Activated CD4-positive, alpha-beta T cell treated with anti-CD3 and anti-CD28 coated beads for 1 hour (primary cell): Measurements from ENCODE around the gene AKIP1.
"Not testable (repeated sequence)": the region's sequence is repeated elsewhere in the genome, so short reads cannot be mapped to it uniquely, and the experiment has no call there.

ENCODE experiments used
- DNase-seq: peaks from one replicate; pipeline ENCODE4 v3.0.0-alpha.2; 2020

AKIP1 gene, protein sequence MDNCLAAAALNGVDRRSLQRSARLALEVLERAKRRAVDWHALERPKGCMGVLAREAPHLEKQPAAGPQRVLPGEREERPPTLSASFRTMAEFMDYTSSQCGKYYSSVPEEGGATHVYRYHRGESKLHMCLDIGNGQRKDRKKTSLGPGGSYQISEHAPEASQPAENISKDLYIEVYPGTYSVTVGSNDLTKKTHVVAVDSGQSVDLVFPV

DNA sequence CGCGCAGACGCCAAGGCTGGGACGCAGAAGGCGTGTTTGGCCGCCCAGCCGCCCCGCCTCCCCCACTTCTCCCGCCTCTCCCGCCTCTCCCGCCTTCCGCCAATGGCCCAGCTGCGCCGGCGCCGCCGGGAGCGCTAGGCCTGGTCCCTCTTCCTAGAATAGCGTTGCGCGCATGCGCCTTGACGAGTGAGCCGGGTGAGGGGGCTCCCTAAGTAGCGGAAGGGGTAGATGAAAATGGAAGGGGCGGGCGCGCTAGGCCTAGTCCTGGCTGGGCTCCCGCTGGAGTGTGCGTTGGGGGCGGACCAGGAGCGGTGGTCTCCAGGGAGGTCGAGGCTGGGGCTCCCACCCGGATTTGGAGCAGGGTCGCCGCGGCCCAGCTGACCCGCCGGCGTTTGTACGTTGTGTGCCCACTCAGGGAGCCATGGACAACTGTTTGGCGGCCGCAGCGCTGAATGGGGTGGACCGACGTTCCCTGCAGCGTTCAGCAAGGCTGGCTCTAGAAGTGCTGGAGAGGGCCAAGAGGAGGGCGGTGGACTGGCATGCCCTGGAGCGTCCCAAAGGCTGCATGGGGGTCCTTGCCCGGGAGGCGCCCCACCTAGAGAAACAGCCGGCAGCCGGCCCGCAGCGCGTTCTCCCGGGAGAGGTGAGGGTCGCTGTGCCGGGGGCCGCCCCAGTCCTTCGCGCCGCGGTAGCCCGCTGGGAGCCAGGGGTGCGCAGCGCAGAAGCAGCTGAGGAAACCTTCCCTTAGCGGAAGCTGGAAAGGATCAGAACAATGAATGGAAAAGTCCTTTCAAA lies at the start of gene AKIP1:
AKIP1 (plus strand) TSS at position 161 of the 795 bp plus-strand sequence; CDS start at position 422, 261 bp downstream.
- DNase-seq, result peak; percentile 63

GRCh38 chr11:8863838-8864237 lies 47.2 kb upstream of the AKIP1 start:
- no peak for DNase-seq

DNA sequence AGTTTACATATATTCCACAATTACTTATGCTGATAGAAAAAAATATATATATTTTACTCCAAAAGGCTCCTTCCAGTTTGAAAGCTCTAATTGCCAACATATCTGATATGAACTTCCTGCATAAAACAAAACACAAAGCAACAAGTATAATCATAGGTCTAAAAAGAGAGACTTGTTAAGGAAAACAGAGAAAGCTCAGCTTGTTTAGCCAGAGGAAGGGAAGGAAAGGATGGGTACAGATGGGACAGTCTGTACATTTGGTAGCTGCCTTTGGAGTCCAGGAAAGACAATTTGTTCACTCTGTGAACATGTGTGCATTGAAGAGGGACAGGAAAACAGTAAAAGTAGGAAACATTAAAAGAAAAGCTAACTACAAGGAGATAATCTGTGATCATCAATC lies 45.7 kb upstream of the AKIP1 start:
- no peak for DNase-seq

DNA sequence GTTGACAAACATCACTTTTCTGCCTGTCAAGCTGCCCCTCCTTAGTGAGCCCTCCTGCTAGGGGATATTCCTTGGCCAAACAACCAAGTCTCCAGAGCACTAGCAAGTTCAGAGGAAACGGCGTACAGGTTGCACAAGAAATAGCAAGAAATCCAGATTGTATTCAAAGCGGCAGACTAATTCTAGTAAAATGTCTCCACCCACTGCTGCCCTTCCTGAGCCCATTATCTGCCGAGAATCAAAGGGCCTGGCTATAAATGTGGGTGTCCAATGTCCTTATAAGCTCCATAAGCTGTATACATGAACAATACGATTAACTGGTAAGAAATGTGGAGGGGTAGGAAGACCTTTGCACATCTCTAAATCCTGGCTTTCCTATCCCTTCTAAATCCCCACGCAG lies 44.0 kb upstream of the AKIP1 start:
- no peak for DNase-seq

GRCh38 chr11:8867931-8868631 lies 42.9 kb upstream of the AKIP1 start:
- no peak for DNase-seq

DNA sequence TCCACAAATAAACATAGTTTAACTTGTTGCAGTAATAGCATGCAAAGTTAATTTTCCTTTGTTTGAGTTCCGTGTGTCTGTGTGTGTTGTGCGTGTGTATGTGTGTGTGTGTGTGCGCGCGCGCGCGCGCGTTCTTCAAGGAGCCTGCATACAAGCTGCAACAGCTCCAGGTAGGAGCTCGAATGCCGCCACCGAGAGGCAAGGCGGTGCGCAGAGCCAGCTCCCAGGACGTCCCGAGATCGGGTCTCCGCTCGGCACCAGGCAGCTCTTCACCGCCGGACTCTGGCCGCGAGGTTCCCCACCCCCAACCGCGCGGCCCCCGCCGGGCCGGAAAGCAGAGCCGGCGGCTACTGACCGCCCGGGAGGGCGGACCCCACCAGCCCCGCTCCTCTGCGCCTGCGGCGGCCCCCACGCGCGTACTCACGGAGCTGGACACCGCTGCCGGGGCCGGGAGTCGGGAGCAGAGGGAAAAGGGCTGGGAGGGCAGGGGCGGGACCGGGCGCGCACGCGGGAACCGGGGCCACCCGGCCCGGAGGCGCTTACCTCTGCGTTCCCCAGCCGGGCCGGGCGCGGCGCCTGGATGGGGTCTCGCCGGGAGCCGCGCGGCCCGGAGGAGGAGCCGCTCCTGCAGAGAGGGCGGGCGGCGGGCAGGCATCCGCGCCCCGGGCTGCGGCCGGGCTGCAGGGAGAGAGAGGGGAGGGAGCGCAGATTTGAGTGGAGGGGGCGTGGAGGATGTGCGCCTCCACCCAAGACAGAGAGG lies 40.4 kb upstream of the AKIP1 start:
- no peak for DNase-seq

- no peak for DNase-seq
Measured at GRCh38 chr11:8871171-8871775, 39.7 kb upstream of the AKIP1 start.

- no peak for DNase-seq
Measured at GRCh38 chr11:8871962-8872361, 39.0 kb upstream of the AKIP1 start.

DNA sequence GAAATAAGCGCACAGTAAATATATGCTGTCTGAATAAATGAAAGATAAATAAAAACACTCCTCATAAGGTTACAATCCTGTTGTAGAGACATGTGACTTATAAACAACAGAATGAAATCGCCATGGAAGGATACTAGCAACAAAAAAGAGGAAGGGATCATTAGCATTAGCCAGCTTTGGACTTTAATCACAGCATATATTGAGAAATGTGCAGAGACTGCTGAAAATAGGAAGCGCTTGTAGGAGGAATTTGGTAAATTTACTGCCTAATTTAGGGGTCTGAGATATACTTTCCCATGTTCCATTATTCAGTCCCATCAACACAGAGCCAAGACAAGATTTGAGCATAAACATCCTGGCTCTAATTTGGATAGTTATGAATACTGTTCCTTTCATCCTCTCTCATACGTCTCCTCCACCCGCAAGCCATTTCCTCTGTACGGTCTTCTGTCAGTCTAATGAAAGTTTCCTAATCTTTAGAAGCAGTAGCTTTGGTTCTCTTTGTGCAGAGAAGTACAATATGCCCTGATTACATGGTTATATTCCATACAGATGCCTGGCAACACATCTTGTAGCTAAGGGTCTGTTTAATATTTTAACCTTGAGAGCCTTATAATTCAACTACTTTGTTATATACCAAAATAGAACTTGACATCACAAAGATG lies 37.1 kb upstream of the AKIP1 start:
- DNase-seq, result no peak

DNA sequence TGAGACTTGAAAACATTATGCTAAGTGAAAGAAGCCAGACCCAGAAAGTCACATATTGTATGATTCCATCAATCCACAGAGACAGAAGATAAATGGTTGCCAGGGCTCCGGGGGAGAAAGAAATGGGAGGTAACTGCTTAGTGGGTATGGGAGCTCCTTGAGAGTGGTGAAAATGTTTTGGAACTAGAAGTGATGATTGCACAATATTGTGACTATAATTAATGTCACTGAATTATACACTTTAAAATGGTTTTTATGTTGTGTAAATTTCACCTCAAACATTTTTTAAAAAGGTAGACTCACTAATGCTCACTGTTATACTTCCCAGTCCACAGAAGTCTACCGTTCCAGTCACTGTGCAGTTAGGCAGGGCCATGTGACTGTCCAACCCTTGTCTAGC lies 32.2 kb upstream of the AKIP1 start:
- no peak for DNase-seq

DNA sequence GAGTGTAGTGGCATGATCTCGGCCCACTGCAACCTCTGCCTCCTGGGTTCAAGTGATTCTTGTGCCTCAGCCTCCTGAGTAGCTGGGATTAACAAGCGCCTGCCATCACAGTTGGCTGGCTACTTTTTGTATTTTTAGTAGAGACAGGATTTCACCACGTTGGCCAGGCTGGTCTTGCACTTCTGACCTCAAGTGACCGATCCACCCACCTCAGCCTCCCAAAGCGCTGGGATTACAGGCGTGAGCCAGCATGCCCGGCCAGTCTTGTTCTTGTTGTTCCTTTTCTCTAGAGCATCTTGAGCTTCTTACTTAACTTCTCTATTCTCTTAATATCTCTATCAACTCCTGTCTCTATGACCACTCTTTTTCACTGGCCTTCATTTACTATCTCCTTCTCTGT lies 29.4 kb upstream of the AKIP1 start:
- DNase-seq, result not testable (repeated sequence)

DNA sequence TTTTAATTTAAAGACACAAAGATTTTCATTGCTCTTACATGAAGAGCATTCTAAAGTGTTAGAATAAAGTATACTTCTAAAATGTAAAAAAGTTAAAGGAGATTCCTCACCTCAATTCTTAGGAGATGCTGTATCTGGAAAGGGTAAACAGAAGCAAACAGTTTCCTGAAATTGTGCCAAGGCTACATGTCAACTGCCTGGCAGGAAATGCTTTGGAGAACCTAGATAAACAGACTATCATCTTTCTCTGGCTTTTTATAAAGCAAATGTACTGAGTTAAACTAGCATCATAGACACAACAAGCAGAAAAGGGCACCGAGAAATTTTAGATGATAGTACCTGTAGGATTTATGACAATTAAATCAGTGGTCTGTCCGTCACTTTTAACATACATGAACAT lies 24.7 kb upstream of the AKIP1 start:
- no peak for DNase-seq

GRCh38 chr11:8891185-8891584 lies 19.8 kb upstream of the AKIP1 start:
- not testable (repeated sequence) for DNase-seq

- DNase-seq, result no peak
Measured at GRCh38 chr11:8899119-8899753, 11.8 kb upstream of the AKIP1 start.

DNA sequence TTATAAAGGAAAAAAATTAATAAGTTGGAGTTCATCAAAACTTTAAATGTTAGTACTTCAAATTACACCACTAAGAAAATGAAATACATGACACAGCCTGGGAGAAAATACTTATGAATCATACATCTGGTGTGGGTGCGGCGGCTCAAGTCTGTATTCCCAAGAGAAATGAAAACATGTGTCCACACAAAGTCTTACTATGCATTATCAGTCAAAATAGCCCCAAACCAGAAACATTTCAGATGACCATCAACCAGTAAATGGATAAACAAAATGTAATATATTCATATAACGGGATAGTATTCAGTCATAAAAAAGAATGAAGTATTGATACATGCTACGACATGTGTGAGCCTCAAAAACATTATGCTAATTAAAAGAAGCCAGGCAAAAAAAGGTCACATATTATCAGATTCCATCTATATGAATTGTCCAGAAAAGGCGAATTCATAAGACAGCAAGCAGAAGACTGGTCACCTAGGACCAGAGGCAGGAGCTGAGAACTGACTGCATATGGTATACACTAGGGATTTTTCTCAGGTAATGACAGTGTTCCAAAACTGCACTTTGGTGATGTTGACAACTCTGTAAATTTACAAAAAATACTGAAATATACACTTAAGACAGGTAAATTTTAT lies 5.3 kb upstream of the AKIP1 start:
- DNase-seq, result no peak

DNA sequence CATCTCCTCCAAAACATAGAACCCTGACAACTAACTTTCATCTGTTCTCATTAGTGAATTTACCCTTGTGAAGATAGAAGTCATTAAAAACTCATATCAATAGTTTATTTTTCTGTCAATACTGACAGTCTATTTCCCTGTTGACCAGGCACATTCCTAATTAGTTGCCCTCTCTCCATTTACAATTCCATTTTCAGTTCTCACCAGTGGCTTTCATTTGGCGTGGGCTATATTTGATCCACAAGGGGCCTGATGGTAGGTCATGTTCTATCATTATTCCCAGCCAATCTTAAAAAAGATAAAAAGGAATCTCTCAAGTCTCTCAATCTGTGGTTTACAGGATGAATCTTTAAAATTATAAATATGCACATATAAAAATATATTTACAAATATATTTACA lies 3.9 kb upstream of the AKIP1 start:
- no peak for DNase-seq

GRCh38 chr11:8908099-8908498 lies 2.9 kb upstream of the AKIP1 start:
- no peak for DNase-seq

DNA sequence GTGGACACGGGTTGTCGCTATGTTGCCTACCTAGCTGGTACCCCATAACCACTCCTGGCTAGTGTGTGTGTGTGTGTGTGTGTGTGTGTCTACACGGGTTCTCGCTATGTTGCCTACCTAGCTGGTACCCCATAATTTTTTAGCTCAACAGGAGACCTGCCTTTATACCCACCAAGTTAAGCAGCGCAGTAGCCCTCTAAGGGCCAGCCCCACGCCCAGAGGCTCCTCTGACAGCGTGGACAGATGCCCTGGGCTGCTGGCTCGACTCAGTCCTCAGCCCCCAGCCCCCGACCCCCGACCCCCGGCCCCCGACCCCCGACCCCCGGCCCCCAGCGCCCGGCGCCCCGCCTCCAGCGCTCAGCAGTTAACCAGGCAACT lies 351 bp upstream of the AKIP1 start:
- no peak for DNase-seq

GRCh38 chr11:8913961-8914660 lies 3.1 kb downstream of the AKIP1 start:
- DNase-seq, result no peak

DNA sequence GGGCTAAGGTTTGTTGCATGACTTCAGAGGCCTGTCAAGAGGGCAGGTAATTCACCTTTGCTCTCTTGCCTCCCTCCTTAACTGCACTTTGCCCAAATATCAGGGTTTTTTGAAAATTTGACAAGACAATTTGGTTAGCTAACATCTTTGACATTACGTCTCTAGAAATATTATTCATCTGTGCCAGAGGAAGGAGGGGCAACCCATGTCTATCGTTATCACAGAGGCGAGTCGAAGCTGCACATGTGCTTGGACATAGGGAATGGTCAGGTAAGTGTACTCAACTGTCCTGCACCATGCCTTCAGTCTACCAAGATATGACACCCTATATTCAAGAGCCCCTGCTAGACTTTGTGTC lies 3.7 kb downstream of the AKIP1 start:
- no peak for DNase-seq
